Forelimb muscle (tissue), 1 donor: Measurements from ENCODE around the gene LMBR1. TPM values are rescaled to one million over a fixed set of nuclear protein-coding genes. Genes with fewer than 3 reads are reported as not detected.
"Not testable (repeated sequence)": the region's sequence is repeated elsewhere in the genome, so short reads cannot be mapped to it uniquely, and the experiment has no call there.

Experiments
- DNase-seq: peaks from one replicate; pipeline ENCODE4 v3.0.0-alpha.2; 2013; ENCODE audit warnings: low read depth
- polyA plus RNA-seq: library from polyadenylated mRNA; unstranded; fragments of 120-200 nt; gene quantifications from one replicate; pipeline ENCODE4 v1.2.1, GENCODE V29; 2013; ENCODE audit not compliant: insufficient read length

Gene LMBR1
- polyA plus RNA-seq, 1 donor, result 31.7 TPM

- DNase-seq, result no peak
These were observed 133.3 kb downstream of the LMBR1 start for GRCh38 chr7:156759579-156760202.

- DNase-seq, result no peak
These were observed 133.8 kb downstream of the LMBR1 start for GRCh38 chr7:156759143-156759542.

GRCh38 chr7:156754201-156754600 is 138.8 kb downstream of the LMBR1 start:
- DNase-seq, result no peak

DNA sequence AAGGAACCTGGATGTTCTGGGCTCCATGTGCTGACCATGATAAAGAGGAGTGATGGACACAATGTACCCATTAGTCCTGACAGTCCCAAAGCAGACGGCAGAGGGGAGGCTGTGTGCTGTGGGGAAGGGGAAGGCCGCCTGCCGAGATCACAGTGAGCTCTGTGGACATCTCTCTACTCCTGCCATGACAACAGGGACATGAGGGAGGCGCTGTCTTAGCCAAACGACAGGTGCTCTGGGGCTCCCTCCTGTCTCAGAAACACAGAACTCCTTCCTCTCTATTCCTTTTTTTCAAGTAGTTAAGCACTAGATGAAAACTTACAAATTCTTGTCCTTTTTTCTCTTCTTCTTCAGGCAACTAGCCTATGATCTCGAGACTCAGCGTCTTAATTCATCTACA is 139.4 kb downstream of the LMBR1 start:
- DNase-seq, result no peak

GRCh38 chr7:156753229-156753560 is 139.8 kb downstream of the LMBR1 start:
- DNase-seq, result no peak

- DNase-seq, result no peak
These were observed 140.4 kb downstream of the LMBR1 start for GRCh38 chr7:156752367-156753228.

GRCh38 chr7:156751319-156751718 is 141.7 kb downstream of the LMBR1 start:
- DNase-seq, result no peak

DNA sequence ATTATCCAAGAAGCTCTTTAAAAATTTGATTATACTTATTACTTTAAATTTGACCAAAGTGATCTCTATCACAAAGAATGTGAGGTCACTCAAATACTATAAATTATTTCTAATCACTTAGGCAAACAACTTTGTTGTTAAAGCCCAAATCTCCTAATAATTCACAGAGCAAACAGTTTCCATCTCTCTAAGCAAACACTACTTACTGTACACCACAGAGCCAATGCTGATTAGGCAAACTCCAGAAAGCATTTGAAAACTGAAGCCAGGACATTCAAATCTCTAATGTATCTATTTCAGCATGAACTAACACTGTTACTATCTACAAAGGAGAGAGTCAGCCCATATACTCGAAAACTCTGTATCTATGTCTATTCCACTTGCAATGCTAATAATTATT is 145.3 kb downstream of the LMBR1 start:
- DNase-seq, result no peak

- no peak for DNase-seq
These were observed 146.1 kb downstream of the LMBR1 start for GRCh38 chr7:156746891-156747290.

- DNase-seq, result no peak
These were observed 153.4 kb downstream of the LMBR1 start for GRCh38 chr7:156739596-156739995.

- no peak for DNase-seq
These were observed 157.1 kb downstream of the LMBR1 start for GRCh38 chr7:156735851-156736250.

GRCh38 chr7:156733638-156734037 is 159.3 kb downstream of the LMBR1 start:
- DNase-seq, result no peak

GRCh38 chr7:156732091-156732625 is 160.8 kb downstream of the LMBR1 start:
- DNase-seq, result no peak

- no peak for DNase-seq
These were observed 161.3 kb downstream of the LMBR1 start for GRCh38 chr7:156731651-156732050.

- no peak for DNase-seq
These were observed 167.0 kb downstream of the LMBR1 start for GRCh38 chr7:156725936-156726335.

- no peak for DNase-seq
These were observed 167.9 kb downstream of the LMBR1 start for GRCh38 chr7:156725073-156725472.

DNA sequence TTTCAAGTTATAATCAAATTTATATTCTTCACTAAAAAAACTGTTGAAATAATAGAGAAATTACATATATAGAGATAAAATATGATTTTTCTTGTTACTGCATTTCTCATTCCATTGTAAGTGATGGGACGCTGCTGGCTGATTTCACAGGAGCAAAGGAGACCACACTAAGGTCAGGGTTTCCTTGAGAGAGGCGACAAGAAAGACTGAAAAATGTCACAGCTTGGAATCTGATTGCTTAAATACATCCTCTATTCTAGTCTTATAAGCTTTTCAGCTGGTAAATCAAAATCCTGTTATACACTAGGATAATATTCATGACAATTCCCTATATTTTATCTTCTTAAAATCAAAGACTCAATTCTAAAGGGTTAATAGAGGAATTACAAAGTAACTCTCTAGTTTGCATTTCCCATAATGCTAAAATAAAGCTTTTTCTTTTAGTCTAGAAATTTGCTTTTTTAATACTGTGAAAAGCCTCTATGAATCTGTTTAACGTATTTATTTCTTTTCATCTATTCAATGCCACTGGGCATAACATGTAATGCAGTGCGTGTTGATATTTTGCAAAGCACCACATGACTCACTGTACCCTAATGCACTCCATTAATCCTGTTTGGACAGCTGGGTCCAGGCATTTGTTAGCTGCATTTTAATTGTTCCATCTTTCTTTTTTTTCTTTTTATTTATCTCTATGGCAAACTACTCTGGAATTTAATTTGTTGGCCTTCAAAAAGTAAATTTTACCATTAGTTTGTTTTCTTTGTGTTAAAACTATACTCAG is 170.7 kb downstream of the LMBR1 start:
- DNase-seq, result no peak

DNA sequence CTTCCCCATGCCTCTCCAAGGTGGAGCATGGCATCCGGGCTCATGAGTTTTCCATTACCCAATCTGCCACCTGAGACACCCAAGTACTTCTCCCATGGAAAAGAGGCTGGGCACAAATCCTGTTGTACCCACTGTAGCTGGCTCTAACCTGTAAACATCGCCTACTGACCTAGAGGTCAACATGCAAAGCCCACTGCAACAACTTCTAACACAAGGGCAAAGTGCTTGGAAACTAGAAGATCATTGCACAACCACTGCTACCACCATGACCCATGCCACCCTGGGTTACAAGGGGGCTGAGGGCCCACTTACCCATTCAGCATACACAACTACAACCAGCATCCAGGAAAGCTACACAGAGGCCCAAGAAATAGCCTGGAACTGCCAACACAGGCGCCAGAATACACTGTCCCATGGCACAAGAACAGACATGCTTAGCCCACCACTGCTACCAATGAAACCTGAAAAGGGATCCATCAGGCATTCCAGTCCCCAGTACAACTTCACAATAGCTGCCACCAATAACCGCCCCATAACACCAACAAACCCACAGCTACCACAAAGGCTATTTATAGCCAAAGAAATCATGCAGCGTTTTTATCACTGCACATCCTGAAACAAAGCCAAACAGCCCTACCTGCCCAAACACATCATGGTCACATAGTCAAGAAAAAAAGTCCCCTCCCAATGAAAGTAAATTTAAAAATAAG is 189.1 kb downstream of the LMBR1 start:
- no peak for DNase-seq

GRCh38 chr7:156703209-156703608 is 189.8 kb downstream of the LMBR1 start:
- DNase-seq, result no peak

DNA sequence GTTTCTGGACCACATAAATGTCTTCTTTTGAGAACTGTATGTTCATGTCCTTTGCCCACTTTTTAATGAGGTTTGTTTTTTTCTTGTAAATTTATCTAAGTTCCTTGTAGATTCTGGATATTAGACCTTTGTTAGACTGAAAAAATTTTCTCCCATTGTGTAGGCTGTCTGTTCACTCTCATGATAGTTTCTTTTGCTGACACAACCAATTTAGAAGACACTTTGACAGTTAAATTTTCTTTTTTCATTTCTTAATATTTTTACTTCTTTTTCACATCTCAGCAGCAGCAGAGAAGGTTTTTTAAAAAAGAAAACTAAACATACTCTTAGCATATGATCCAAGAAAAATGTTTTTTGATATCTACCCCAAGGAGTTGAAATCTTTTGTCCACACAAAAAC is 190.6 kb downstream of the LMBR1 start:
- no peak for DNase-seq

DNA sequence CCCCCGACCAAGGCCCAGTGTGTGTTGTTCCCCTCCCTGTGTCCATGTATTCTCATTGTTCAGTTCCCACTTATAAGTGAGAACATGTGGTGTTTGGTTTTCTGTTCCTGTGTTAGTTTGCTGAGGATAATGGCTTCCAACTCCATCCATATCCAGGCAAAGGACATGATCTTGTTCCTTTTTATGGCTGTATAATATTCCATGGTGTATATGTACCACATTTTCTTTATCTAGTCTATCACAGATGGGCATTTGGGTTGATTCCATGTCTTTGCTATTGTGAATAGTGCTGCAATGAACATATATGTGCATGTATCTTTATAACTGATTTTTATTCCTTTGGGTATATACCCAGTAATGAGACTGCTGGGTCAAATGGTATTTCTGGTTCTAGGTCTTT is 191.2 kb downstream of the LMBR1 start:
- not testable (repeated sequence) for DNase-seq

- not testable (repeated sequence) for DNase-seq
These were observed 194.5 kb downstream of the LMBR1 start for GRCh38 chr7:156698512-156698911.
